Measurements from ENCODE around the gene METTL15. TPM values are rescaled to one million over a fixed set of nuclear protein-coding genes. Genes with fewer than 3 reads are reported as not detected.
"Not testable (repeated sequence)": the region's sequence is repeated elsewhere in the genome, so short reads cannot be mapped to it uniquely, and the experiment has no call there.

METTL15 gene
- total RNA-seq, 1 experiment from 2014 or later, result 7.0 TPM

DNA sequence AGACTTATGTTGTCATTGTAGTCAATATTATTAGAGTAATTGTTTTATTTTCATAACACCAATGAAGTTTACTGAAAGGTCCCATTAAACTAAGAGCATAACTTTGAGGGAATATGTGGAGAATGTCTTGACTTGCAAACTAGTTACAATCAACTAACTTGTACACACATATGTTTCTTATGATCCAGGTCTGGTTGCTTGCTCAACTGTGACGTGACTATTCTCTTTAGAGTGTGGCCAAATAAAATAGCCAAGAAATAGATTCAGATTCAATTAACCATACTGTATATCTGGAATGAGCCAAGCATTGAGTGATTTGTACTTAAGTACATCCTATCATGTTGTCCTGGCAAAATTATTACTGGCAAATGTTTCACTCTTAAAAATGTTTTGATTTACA, 101.7 kb downstream of the METTL15 start:
- DNase-seq (ENCODE audit: low read depth), result no peak

DNA sequence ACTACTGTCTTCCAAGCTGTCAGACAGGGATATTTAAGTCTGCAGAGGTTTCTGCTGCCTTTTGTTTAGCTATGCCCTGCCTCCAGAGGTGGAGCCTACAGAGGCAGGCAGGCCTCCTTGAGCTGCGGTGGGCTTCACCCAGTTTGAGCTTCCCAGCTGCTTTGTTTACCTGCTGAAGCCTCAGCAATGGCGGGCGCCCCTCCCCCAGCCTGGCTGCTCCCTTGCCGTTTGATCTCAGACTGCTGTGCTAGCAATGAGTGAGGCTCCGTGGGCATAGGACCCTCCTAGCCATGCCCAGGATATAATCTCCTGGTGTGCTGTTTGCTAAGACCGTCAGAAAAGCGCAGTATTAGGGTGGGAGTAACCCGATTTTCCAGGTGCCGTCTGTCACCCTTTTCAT, 113.9 kb downstream of the METTL15 start:
- DNase-seq (ENCODE audit: low read depth), result not testable (repeated sequence)

DNA sequence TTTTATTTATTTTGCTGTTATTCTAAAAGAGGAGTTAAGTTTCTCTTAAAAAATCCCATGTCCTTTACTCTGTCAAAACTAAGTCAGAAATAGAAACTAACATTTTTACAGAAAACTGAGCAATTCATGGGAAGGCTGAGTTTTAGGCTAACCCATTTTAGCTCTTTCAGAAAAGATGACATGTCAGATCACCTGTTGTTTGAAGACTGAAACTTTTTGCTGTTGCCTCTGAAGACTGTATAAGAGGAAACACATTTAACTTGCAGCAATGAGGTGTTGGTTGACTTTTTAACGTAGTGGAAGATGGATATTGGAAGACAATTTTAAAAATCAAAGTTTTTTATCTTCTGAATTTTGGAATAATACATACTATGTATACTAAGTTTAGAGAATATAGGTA, 115.4 kb downstream of the METTL15 start:
- no peak for DNase-seq (ENCODE audit: low read depth)

DNA sequence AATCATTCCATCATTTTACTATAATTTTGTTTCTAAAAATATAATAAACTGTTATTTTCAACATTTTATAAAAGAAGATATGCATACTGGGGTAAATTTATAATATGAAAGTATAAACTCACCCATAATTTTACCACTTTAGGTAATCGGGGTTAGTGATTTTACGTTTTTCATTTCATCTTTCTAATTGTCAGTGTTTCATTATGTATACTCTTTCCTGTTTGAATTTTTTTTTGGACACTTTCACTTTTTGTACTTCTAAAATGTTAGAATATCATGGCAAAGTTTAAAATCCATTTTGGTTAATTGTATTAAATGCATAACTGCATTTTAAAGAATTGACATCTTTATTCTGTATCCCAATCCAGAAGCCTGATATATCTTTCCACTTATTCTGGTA, 115.8 kb downstream of the METTL15 start:
- DNase-seq (ENCODE audit: low read depth), result no peak

DNA sequence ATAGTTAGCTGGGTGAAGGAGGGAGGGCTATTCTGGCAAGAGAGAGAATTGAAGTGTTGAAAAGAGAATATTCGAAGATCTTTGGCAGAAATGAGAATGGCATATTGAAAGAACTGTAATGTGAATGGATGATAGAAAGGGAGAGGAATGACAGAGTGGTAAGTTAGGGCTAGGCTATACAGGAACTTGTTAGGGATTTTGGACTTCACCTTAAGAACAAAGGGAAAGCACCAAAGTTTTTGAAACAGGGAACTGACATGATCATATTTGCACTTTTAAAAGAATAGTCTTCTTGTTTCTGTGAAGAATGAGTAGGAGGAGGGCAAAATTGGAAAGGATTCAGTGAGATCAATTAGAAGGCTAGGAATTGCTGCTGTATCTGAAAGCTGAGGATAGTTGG, 119.3 kb downstream of the METTL15 start:
- DNase-seq (ENCODE audit: low read depth), result no peak

DNA sequence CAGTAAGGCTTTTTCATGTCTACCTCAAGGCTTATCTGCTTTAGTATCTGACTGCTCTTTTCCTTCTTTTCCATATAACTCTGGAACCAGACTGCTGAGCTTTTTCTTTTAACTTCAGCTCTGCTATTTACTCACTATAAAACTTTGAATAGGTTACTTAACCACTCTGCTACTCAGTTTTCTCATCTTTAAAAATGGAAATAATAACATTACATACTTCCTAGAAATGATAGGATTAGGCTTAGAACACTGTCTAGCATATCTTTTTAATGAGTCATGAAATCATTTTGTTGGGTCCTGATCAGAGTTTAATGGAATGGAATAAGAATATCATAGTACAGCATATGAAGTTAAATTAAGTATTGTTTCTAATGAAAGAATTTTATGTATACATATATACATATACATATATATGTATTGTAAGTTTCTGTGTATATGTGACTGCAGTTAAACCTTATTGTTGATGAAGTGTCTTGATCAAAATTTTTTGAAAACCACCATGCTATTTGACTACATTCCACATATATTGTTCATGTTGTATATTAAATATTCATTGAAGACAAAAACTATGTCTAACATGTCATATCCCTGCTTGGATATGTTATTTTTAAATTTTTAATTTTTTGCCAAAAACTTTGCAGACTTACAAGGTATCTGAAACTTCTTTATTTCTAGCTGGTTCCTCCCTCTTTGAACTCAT, 120.2 kb downstream of the METTL15 start:
- no peak for DNase-seq (ENCODE audit: low read depth)

DNA sequence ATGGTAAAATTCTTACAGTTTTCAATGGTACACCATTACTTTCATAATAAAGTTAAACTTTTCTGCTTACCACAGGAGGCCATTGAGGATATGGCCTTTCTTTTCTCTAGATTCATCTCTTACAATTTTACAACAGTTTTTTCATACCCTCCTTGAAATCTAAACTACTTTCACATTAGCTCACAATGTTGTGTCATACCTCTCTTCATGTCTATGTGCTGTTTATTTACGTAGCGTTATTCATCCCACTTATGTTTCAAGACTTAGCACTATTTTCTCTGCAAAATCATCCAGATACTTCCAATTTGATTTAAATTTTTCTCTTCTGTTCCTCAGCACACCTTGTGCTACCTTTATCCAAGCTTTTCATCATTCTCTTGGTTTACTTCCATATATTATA, 123.3 kb downstream of the METTL15 start:
- DNase-seq (ENCODE audit: low read depth), result peak; percentile 4

DNA sequence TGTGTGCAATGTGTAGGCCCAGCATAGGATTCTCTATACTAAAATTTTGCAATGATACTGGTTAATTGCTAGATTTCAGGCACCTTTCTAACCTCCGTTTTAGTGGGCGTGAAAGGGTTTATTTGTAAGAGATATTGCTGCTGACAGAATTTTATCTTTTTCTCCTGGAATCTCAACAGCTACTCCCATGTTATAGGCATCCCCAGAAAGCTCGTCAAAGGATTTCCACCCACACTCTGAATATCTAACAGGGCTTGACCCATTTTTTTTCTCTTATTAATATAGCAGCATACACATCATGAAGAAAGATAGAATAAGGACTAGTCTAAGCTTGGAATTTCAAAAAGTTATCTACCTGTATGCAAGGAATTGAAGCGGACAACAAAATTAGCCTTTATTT, 124.5 kb downstream of the METTL15 start:
- no peak for DNase-seq (ENCODE audit: low read depth)

DNA sequence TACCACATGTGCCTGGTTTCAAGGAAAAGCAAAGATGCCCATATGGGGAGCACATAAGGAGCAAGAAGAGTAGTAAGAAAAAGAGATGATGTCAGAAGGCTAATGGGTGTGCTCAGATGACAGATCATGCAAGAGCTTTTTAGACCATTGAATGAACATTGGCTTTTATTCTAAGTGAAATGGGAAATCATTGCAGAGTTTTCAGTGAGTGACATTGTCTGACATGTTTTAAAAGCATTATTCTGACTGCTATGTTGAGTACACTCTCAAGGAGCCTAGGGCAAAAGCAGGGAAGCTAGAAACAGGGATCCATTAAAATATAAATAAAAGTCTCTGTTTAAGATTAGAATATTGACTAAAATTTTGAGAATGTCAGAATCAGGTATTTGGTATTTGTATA, 133.6 kb downstream of the METTL15 start:
- DNase-seq (ENCODE audit: low read depth), result no peak

DNA sequence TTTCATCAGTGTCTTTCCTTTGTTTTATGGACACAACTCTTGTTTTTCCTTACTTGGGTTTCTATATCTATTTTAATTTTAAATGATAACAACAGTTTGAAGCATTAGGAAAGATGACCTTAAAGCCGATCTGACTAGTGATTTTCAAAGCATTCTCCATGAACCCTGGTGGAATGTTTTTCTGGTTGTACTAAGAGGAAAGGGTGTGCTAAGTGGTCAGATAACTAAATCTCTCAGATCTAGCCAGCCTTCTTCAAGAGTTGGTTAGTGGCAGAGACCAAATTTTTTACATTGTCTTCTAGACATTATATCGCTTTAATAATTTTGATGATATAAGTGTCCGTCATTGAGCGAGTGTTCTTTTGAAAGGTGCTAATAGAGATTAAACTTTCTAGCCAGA, 134.4 kb downstream of the METTL15 start:
- DNase-seq (ENCODE audit: low read depth), result no peak

DNA sequence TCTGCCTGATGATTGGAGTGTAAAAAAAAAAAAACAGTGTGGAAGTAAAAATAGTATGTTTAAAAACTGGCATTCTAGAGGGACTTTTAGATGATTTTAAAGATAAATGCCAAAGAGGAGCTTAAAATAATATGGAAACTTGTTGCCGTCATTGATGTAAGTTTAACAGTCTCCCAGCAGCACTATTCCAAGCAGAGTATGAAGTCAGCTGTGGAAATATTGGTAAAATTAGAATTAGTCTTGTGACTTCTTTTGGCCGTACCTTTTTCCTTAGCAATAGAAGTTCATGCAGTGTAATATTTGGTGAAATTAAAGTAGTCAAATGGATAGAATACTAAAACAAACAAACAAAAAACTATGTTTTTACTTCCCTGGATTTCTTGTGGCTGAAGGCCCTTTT, 134.9 kb downstream of the METTL15 start:
- no peak for DNase-seq (ENCODE audit: low read depth)

DNA sequence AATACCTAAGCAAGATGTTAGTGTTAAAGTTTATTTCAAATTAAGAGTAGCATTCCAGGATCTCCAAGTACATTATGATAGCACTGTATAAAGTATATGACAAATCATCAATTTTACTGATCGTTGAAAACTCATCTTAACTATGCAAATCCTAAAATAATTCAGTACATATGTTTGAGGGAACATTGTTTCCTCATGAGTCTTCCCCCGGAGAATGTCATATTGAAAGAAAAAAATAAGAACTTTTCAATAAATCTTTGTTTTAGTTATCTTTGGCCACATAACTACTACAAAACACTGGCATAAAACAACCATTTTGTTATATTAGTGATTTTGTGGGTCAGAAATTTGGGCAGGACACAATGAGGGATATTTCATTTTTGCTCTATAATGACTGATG, 135.4 kb downstream of the METTL15 start:
- DNase-seq (ENCODE audit: low read depth), result no peak

DNA sequence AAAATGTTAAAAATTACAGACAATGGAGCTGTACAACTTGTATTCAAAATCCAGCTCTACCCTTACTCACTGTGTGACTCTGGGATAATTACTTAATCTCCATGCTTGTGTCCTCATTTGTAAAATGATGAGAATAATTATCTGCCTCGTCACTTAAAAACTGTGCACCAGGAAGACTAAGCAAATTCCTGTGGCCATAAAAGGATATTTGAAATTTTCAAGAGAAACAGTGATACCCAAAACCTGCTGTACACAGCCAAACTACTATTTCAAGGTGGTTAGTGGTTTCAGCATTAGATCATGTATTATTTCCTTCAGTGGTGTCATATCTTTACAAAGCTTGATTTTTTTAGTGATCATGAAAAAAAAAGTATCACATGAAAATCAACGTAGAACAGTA, 136.9 kb downstream of the METTL15 start:
- no peak for DNase-seq (ENCODE audit: low read depth)

DNA sequence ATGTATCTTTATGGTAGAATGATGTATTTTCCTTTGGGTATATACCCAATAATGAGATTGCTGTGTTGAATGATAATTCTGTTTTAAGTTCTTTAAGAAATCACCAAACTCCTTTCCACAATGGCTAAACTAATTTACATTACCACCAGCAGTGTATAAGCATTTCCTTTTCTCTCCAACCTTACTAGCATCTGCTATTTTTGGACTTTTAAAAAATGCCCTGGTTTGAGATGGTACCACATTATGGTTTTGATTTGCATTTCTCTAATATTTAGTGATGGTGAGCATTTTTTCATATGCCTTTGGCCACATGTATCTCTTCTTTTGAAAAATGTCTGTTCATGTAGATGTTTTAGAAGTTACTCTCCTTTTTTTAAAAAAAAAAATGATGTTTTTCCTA, 142.0 kb downstream of the METTL15 start:
- no peak for DNase-seq (ENCODE audit: low read depth)

DNA sequence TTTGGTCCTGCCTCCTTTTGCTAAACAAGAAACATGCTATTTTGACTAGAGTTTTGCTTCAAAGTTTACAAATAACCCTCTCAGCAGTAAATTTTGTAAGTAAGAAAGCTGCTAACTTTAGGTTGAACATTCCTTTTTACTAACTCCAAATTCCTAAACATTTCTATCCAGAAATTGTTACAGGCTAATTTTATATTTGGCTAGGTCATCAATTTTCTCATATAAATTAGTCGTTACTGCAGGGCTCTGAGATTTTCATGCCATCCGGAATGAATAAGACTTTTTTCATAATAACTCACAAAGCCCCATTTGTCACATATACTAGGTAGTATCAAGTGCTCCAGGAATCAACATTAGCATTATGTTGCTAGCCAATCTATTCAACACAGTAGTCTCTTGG, 143.1 kb downstream of the METTL15 start:
- no peak for DNase-seq (ENCODE audit: low read depth)

DNA sequence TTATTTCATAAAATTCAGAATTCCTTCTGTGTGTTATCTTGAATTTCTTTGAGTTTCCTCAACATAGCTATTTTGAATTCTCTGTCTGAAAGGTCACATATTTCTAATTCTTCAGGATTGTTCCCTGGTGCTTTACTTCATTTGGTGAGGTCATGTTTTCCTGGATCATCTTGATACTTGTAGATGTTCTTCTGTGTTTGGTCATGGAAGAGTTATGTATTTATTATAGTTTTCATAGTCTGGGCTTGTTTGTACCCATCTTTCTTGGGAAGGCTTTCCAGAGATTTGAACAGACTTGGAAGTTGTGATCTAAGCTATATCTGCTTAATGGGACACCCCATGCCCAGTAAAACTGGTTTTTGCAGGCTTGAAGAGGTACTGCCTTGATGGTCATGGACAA, 149.6 kb downstream of the METTL15 start:
- no peak for DNase-seq (ENCODE audit: low read depth)

DNA sequence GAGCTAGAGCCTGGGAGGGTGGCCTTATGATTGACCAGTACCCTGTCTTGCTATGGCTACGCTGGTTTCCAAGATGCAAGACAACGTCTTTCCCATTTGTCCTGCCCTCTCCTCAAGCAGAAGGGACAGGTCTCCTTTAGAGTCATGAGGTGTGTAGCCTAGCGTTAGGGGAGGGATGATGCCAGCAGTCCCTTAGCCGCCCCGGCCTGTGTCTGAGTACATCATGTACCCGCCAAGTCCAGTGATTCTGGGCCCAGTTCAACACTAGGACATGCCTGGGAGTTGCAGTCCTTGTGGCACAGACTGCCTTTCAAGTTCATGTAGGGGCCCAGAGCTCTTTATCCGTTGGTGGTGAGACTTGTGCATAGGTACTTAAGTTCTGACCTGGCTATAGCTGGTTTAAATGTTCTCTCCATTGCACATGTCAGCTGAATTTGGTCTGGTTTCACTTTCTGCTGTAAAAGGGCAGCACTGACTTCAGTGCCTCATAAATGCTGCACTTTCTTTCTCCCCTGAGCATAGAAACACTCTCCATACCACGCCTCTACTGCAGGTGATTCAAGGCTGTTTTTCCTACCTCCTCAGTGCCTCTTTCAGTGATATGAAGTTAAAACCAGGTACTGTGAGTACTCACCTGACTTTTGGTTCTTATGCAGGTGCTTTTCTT, 151.1 kb downstream of the METTL15 start:
- DNase-seq (ENCODE audit: low read depth), result no peak

DNA sequence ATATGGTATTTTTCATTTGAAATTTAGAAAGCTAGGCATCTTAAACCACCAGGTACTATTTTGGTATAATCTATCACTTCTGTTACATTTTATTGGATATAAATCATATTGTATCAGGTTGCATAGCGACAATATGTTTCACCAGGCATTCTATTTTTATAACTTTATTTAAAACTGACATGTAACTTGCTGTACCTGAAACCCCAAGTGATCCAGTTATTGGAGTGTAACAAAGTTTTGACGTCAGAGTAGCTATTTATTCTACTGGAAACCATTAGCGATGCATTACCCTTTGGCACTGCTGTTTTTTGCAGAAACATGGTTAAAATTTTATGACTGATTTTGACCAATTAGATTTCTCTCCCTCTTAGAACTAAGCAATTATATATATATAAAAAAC, 160.7 kb downstream of the METTL15 start:
- no peak for DNase-seq (ENCODE audit: low read depth)

DNA sequence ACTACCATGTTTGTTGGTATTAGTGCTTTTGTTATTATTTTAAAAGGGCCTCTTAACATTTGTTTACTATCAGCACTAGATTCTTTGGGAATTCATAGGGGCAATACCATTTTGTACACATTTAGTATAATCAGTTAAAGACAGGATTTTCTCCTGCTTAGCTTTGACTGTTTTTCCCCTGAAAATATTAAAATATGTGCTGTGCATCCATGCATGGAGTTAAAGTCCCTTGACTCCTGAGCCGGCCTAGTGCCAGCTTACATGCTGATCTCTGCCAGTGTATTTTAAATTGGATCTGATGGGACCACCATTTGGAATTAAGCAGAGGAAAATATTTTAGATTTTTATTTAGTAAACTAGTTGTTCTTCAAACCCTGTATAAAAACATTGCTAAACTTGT, 161.4 kb downstream of the METTL15 start:
- DNase-seq (ENCODE audit: low read depth), result no peak

DNA sequence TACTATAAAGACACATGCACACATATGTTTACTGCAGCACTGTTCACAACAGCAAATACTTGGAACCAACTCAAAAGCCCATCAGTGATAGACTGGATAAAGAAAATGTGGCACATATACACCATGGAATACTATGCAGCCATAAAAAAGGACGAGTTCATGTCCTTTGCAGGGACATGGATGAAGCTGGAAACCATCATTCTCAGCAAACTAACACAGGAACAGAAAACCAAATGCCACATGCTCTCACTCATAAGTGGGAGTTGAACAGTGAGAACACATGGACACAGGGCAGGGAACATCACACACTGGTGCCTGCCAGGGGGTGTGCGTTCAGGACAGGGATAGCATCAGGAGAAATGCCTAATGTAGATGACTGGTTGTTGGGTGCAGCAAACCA, 164.1 kb downstream of the METTL15 start:
- DNase-seq (ENCODE audit: low read depth), result not testable (repeated sequence)

DNA sequence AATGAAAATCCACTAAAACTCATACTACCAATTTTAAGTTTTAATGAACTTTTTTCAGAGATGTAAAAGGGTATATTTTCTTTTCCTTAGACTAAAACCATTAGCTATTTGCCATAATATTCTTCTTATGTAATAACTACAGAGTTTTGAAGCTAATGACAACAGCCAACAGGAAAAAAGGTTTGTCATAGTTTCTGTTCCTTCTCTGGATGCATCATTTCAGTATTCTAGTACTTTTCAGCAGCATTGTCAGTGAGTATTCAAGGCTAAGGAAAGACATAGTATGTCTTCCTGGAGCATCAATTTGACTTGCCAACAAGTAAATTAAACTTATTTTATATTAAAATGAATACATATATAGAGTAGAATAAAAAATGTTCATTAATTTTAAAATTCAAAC, 166.0 kb downstream of the METTL15 start:
- DNase-seq (ENCODE audit: low read depth), result no peak

DNA sequence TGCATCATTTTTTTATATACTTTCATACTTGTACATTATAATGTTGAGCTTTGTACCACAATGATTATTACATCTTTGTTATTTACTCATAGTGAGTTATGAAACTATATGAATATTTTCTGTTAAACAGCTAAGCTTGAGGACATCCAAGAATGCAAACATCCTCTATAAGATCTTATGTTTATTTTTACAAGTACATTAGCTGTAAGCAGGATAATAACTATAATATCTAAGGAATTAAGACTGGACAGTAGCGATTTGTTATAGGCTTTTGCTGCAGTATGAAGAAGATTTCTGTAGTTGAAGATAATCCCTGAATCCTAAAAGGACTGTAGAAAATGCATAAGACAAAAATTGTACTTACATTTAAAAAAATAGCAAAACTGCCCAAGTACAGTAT, 176.0 kb downstream of the METTL15 start:
- no peak for DNase-seq (ENCODE audit: low read depth)

DNA sequence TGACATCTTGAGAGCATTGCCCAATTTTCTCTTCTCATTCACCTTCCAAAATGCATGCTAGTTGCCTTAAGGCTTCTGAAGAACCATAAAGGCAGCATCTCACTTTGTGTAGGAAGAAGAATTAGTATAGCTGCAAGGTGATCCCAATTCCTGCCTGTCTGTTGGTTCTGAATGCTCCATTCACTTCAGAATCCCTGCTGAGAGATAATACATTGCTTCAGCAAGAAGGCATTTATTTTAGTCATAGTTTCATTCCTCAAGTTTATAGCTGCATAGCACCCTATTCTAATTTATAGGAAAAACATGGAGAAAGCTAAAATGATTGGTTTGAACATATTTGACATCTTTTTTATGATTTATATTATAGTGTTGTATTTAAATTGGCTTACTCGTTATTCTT, 181.3 kb downstream of the METTL15 start:
- no peak for DNase-seq (ENCODE audit: low read depth)

DNA sequence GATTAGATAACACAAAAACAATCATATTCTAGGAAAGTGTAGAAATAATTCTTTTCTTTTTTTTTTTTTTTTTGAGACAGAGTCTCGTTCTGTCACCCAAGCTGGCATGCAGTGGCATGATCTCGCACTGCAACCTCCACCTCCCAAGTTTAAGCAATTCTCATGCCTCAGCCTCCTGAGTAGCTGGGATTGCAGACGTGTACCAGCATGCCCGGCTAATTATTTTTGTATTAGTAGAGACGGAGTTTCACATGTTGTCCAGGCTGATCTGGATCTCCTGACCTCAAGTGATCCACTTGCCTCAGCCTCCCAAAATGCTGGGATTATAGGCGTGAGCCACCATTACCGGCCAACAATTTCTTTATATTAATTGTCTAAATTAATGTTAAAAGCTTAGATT, 182.8 kb downstream of the METTL15 start:
- not testable (repeated sequence) for DNase-seq (ENCODE audit: low read depth)

All from Daoy (cell line).